Measurements from ENCODE around the gene FHOD3.
"Not testable (repeated sequence)": the region's sequence is repeated elsewhere in the genome, so short reads cannot be mapped to it uniquely, and the experiment has no call there.

The FHOD3 gene

GRCh38 chr18:36761186-36761698 is 463.7 kb downstream of the FHOD3 start:
- H3K27ac ChIP-seq (ENCODE audit: insufficient read depth, low read length, poor library complexity, severe bottlenecking), result no peak overlapping the region
- H3K9me3 ChIP-seq (ENCODE audit: control insufficient read depth, low read length), result no peaks in the 10 kb centered on the region
- H3K27me3 ChIP-seq (replicated peaks; ENCODE audit: control insufficient read depth, insufficient read depth, low read length, poor library complexity, severe bottlenecking), result no peaks in the 10 kb centered on the region
- no peaks in the 10 kb centered on the region for H3K36me3 ChIP-seq (ENCODE audit: control insufficient read depth, insufficient read depth, low read length)
- H3K4me1 ChIP-seq (ENCODE audit: control insufficient read depth, insufficient read depth, low read length, poor library complexity, severe bottlenecking), result no peaks in the 10 kb centered on the region
- no peak overlapping the region for H3K4me3 ChIP-seq (ENCODE audit: insufficient read depth, low read depth, low read length, poor library complexity, severe bottlenecking)
- no peak for DNase-seq

GRCh38 chr18:36762074-36762473 is 464.6 kb downstream of the FHOD3 start:
- no peaks in the 10 kb centered on the region for H3K27me3 ChIP-seq (replicated peaks; ENCODE audit: control insufficient read depth, insufficient read depth, low read length, poor library complexity, severe bottlenecking)
- H3K27ac ChIP-seq (ENCODE audit: insufficient read depth, low read length, poor library complexity, severe bottlenecking), result no peak overlapping the region
- no peaks in the 10 kb centered on the region for H3K4me1 ChIP-seq (ENCODE audit: control insufficient read depth, insufficient read depth, low read length, poor library complexity, severe bottlenecking)
- no peak overlapping the region for H3K4me3 ChIP-seq (ENCODE audit: insufficient read depth, low read depth, low read length, poor library complexity, severe bottlenecking)
- no peaks in the 10 kb centered on the region for H3K9me3 ChIP-seq (ENCODE audit: control insufficient read depth, low read length)
- H3K36me3 ChIP-seq (ENCODE audit: control insufficient read depth, insufficient read depth, low read length), result no peaks in the 10 kb centered on the region
- DNase-seq, result no peak

DNA sequence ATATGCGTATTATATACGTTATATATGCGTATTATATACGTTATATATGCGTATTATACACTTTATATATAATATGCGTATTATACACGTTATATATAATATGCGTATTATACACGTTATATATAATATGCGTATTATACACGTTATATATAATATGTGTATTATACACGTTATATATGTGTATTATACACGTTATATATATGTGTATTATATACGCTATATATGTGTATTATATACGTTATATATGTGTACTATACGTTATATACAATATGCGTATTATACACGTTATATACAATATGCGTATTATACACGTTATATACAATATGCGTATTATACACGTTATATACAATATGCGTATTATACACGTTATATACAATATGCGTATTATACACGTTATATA is 465.5 kb downstream of the FHOD3 start:
- not testable (repeated sequence) for H3K36me3 ChIP-seq (ENCODE audit: control insufficient read depth, insufficient read depth, low read length); H3K27me3 ChIP-seq (replicated peaks; ENCODE audit: control insufficient read depth, insufficient read depth, low read length, poor library complexity, severe bottlenecking); H3K4me1 ChIP-seq (ENCODE audit: control insufficient read depth, insufficient read depth, low read length, poor library complexity, severe bottlenecking); H3K27ac ChIP-seq (ENCODE audit: insufficient read depth, low read length, poor library complexity, severe bottlenecking); H3K4me3 ChIP-seq (ENCODE audit: insufficient read depth, low read depth, low read length, poor library complexity, severe bottlenecking); H3K9me3 ChIP-seq (ENCODE audit: control insufficient read depth, low read length); DNase-seq

DNA sequence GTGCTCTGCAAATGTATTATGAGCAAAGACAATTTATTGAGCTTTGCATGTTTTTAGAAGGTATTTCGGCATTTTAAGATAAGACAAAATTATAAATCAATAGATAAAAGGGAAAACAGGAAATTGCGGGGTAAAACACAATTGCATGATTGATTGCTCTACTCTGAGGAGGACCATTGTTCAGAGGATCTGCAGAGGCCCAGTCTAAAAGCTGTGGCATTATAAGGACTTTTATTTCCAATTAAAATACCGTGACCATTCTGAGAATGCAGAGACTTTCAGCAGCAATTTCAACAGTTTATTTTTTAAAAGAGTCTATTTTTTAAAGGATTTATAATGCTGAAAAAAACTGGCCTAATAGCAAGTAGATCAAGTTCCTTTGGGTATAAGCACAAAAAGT is 469.3 kb downstream of the FHOD3 start:
- H3K4me3 ChIP-seq (ENCODE audit: insufficient read depth, low read depth, low read length, poor library complexity, severe bottlenecking), result no peak overlapping the region
- no peaks in the 10 kb centered on the region for H3K36me3 ChIP-seq (ENCODE audit: control insufficient read depth, insufficient read depth, low read length)
- no peaks in the 10 kb centered on the region for H3K4me1 ChIP-seq (ENCODE audit: control insufficient read depth, insufficient read depth, low read length, poor library complexity, severe bottlenecking)
- DNase-seq, result no peak
- H3K9me3 ChIP-seq (ENCODE audit: control insufficient read depth, low read length), result no peaks in the 10 kb centered on the region
- H3K27ac ChIP-seq (ENCODE audit: insufficient read depth, low read length, poor library complexity, severe bottlenecking), result no peak overlapping the region
- no peaks in the 10 kb centered on the region for H3K27me3 ChIP-seq (replicated peaks; ENCODE audit: control insufficient read depth, insufficient read depth, low read length, poor library complexity, severe bottlenecking)

DNA sequence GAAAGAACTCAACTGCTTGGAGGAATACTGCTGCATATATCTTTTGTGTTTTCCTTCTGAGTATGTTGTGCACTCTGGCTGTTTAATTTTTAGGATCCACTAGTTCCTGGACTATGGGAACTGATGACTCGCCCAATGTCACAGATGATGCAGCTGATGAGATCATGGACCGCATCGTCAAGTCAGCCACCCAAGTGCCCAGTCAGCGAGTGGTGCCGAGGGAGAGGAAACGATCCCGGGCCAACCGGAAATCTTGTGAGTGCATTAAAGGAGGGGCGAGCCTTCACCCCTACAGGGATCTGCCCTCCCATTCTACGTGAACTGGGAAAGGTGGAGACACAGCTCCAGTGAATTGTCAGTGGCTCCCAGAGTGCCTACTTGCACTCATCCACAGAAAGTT is 471.7 kb downstream of the FHOD3 start:
- H3K36me3 ChIP-seq (ENCODE audit: control insufficient read depth, insufficient read depth, low read length), result no peaks in the 10 kb centered on the region
- no peaks in the 10 kb centered on the region for H3K9me3 ChIP-seq (ENCODE audit: control insufficient read depth, low read length)
- no peak for DNase-seq
- no peak overlapping the region for H3K27ac ChIP-seq (ENCODE audit: insufficient read depth, low read length, poor library complexity, severe bottlenecking)
- no peaks in the 10 kb centered on the region for H3K27me3 ChIP-seq (replicated peaks; ENCODE audit: control insufficient read depth, insufficient read depth, low read length, poor library complexity, severe bottlenecking)
- H3K4me3 ChIP-seq (ENCODE audit: insufficient read depth, low read depth, low read length, poor library complexity, severe bottlenecking), result no peak overlapping the region
- H3K4me1 ChIP-seq (ENCODE audit: control insufficient read depth, insufficient read depth, low read length, poor library complexity, severe bottlenecking), result no peaks in the 10 kb centered on the region

DNA sequence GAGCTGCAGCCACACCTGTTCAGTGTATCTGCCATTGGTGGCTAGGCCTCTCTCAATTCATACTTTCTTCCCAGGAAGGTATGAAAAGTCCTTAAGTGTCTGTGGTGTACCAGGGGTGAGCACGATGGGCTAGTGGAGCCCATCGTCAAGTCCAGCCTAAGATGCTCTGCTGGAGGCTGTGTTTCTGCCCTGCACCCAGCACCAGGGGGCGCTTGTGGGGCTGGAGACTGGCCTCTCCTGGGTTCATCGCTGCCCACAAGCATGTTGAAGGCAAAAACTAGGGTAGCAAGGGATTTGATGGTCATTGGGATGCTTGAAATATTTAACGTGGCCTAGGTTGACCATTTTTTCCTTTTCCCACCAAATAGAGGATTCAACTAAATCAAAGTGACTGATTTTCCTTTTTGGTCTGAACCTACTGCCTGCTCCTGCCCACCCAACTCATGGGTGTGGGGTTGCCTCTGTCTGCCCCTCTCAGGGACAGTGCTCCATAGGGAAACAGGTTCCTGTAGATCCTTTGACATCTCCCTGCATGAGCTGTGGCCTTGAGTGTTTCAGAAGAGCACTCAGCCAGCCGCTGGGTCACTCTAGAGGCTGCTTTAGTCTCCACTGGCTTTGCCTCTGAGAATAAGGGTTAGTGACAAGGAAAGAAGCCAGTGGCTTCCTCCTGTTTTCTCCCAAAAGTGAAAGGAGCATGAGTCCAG is 472.2 kb downstream of the FHOD3 start:
- Histone ChIP-seq H3K4me1 (ENCODE audit: control insufficient read depth, insufficient read depth, low read length, poor library complexity, severe bottlenecking) (no peaks in the 10 kb centered on the region), H3K27ac (ENCODE audit: insufficient read depth, low read length, poor library complexity, severe bottlenecking) (no peak overlapping the region), H3K36me3 (ENCODE audit: control insufficient read depth, insufficient read depth, low read length) (no peaks in the 10 kb centered on the region), H3K9me3 (ENCODE audit: control insufficient read depth, low read length) (no peaks in the 10 kb centered on the region), H3K4me3 (ENCODE audit: insufficient read depth, low read depth, low read length, poor library complexity, severe bottlenecking) (no peak overlapping the region), H3K27me3 (replicated peaks; ENCODE audit: control insufficient read depth, insufficient read depth, low read length, poor library complexity, severe bottlenecking) (no peaks in the 10 kb centered on the region)
- DNase-seq, result no peak

DNA sequence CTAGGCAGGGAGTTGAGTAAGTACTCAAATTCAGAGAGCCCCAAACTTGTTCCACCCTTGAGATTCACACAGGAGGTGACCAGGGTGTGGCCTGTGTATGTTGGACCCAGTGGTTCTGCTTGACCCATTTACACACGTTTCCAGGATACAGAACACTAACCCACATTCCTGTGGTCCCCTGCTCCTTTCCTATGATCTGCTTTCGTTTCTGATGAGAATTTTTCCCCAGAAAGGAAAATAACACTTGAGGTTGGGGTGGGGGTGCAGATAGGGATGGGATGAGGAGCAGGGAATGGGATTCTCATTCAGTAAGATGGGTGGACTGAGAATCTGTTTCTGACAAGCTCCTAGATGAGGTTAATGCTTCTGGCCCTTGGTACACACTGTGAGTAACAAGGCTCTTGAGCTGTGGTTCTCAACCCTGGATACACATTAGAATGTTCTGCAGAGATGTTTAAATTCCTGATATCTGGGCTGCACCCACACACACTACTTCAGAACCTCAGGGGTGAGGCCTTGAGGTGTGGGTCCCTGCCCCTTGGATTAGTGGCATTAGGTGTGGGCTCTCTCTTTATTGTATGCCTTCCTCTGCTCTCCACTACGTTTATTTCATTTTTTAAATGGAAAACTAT is 472.9 kb downstream of the FHOD3 start:
- H3K9me3 ChIP-seq (ENCODE audit: control insufficient read depth, low read length), result no peaks in the 10 kb centered on the region
- H3K4me1 ChIP-seq (ENCODE audit: control insufficient read depth, insufficient read depth, low read length, poor library complexity, severe bottlenecking), result no peaks in the 10 kb centered on the region
- DNase-seq, result no peak
- no peak overlapping the region for H3K4me3 ChIP-seq (ENCODE audit: insufficient read depth, low read depth, low read length, poor library complexity, severe bottlenecking)
- no peaks in the 10 kb centered on the region for H3K27me3 ChIP-seq (replicated peaks; ENCODE audit: control insufficient read depth, insufficient read depth, low read length, poor library complexity, severe bottlenecking)
- H3K27ac ChIP-seq (ENCODE audit: insufficient read depth, low read length, poor library complexity, severe bottlenecking), result no peak overlapping the region
- H3K36me3 ChIP-seq (ENCODE audit: control insufficient read depth, insufficient read depth, low read length), result no peaks in the 10 kb centered on the region

- DNase-seq, result no peak
- Histone ChIP-seq H3K27ac (ENCODE audit: insufficient read depth, low read length, poor library complexity, severe bottlenecking) (no peak overlapping the region), H3K4me1 (ENCODE audit: control insufficient read depth, insufficient read depth, low read length, poor library complexity, severe bottlenecking) (no peaks in the 10 kb centered on the region), H3K4me3 (ENCODE audit: insufficient read depth, low read depth, low read length, poor library complexity, severe bottlenecking) (no peak overlapping the region), H3K27me3 (replicated peaks; ENCODE audit: control insufficient read depth, insufficient read depth, low read length, poor library complexity, severe bottlenecking) (no peaks in the 10 kb centered on the region), H3K9me3 (ENCODE audit: control insufficient read depth, low read length) (no peaks in the 10 kb centered on the region), H3K36me3 (ENCODE audit: control insufficient read depth, insufficient read depth, low read length) (no peaks in the 10 kb centered on the region)
These were observed 473.7 kb downstream of the FHOD3 start for GRCh38 chr18:36771245-36771644.

GRCh38 chr18:36772241-36772723 is 474.8 kb downstream of the FHOD3 start:
- no peak overlapping the region for H3K27ac ChIP-seq (ENCODE audit: insufficient read depth, low read length, poor library complexity, severe bottlenecking)
- H3K4me1 ChIP-seq (ENCODE audit: control insufficient read depth, insufficient read depth, low read length, poor library complexity, severe bottlenecking), result no peaks in the 10 kb centered on the region
- no peaks in the 10 kb centered on the region for H3K9me3 ChIP-seq (ENCODE audit: control insufficient read depth, low read length)
- DNase-seq, result no peak
- H3K36me3 ChIP-seq (ENCODE audit: control insufficient read depth, insufficient read depth, low read length), result no peaks in the 10 kb centered on the region
- no peaks in the 10 kb centered on the region for H3K27me3 ChIP-seq (replicated peaks; ENCODE audit: control insufficient read depth, insufficient read depth, low read length, poor library complexity, severe bottlenecking)
- no peak overlapping the region for H3K4me3 ChIP-seq (ENCODE audit: insufficient read depth, low read depth, low read length, poor library complexity, severe bottlenecking)

GRCh38 chr18:36775396-36775795 is 477.9 kb downstream of the FHOD3 start:
- H3K9me3 ChIP-seq (ENCODE audit: control insufficient read depth, low read length), result no peaks in the 10 kb centered on the region
- no peak for DNase-seq
- no peaks in the 10 kb centered on the region for H3K27me3 ChIP-seq (replicated peaks; ENCODE audit: control insufficient read depth, insufficient read depth, low read length, poor library complexity, severe bottlenecking)
- no peak overlapping the region for H3K4me3 ChIP-seq (ENCODE audit: insufficient read depth, low read depth, low read length, poor library complexity, severe bottlenecking)
- no peaks in the 10 kb centered on the region for H3K36me3 ChIP-seq (ENCODE audit: control insufficient read depth, insufficient read depth, low read length)
- H3K27ac ChIP-seq (ENCODE audit: insufficient read depth, low read length, poor library complexity, severe bottlenecking), result no peak overlapping the region
- no peaks in the 10 kb centered on the region for H3K4me1 ChIP-seq (ENCODE audit: control insufficient read depth, insufficient read depth, low read length, poor library complexity, severe bottlenecking)
